ENCODE results near the gene SLC26A6.

DNA sequence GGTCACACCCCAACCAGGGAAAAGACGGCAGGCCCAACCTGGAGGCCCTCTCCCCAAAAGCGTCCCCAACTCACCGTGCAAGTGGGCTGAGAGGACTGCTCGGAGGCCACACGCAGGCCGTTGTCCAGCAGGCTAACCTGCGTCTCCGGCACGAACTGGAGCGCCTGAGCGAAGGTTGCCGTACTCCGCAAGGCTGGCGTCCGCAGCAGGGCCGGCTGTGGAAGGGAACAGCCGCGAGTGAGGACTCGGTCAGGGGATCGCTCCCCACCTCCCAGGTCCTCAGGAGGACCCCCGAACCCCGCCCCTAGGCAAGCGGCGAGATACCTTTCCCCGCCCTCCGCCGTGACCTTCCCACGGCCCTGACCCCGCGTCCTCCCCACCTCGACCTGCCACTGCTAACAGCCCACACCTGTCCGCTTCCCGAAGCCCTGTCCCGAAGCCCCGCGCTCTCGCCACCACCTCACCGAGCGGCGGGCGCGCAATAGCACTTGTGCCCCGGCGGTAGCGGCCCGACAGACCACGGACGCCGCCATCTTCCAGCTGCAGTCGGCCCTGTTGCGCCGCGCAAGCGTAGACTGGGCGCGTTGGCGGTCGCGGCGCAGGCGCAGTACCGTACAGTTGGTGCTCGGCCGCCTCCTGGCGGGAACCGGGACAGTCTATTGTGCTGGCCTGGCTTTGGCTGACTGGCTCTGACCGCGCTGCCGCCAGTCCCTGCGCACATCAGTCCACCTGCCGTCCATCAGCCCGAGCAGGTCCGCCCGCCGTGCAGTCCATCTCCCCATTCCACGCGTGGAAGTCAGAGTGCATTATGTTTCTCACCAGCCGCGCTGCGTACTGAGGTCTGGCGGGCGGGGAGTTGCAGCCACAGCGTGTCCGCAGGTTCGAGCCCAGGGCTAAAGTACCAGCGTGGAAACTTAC, 25.9 kb downstream of the SLC26A6 start, which contains the start of gene UQCRC1:
- TF ChIP-seq, protein P1, sequence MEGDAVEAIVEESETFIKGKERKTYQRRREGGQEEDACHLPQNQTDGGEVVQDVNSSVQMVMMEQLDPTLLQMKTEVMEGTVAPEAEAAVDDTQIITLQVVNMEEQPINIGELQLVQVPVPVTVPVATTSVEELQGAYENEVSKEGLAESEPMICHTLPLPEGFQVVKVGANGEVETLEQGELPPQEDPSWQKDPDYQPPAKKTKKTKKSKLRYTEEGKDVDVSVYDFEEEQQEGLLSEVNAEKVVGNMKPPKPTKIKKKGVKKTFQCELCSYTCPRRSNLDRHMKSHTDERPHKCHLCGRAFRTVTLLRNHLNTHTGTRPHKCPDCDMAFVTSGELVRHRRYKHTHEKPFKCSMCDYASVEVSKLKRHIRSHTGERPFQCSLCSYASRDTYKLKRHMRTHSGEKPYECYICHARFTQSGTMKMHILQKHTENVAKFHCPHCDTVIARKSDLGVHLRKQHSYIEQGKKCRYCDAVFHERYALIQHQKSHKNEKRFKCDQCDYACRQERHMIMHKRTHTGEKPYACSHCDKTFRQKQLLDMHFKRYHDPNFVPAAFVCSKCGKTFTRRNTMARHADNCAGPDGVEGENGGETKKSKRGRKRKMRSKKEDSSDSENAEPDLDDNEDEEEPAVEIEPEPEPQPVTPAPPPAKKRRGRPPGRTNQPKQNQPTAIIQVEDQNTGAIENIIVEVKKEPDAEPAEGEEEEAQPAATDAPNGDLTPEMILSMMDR (IDR thresholded peaks at IDR 0.05) = peak; percentile 62 to 94 (median 90)
- peak; percentile 68 to 91 (median 74) for TF ChIP-seq POLR2AphosphoS5 (IDR thresholded peaks at IDR 0.05)
